Measurements from ENCODE around the gene G6PD. TPM values are rescaled to one million over a fixed set of nuclear protein-coding genes. Genes with fewer than 3 reads are reported as not detected.
A peak's percentile ranks its signal among the peaks of the same experiment; 100 is the strongest.

Gene G6PD
- total RNA-seq, 1 experiment from 2014 or later = 68.7 TPM

GRCh38 chrX:154482786-154483185 is 63.9 kb downstream of the G6PD start:
- H2BK120ac ChIP-seq (ENCODE audit: low read depth, low read length, poor library complexity, severe bottlenecking) = no peak overlapping the region
- H4K91ac ChIP-seq (ENCODE audit: insufficient read length, low read depth, low read length) = no peak overlapping the region
- H3K27me3 ChIP-seq (ENCODE audit: insufficient read depth, low read length) = no peaks in the 10 kb centered on the region
- peaks cover 6 to 15% of the 10 kb centered on the region in 2 experiments for H3K4me1 Mint-ChIP-seq
- no peaks in the 10 kb centered on the region for H4K20me1 ChIP-seq (ENCODE audit: control insufficient read depth, insufficient read depth, insufficient read length)
- H3K23ac ChIP-seq (ENCODE audit: insufficient read length, low read depth, low read length) = no peak overlapping the region
- H3K14ac ChIP-seq (ENCODE audit: insufficient read depth, low read length) = no peak overlapping the region
- H3K4me1 ChIP-seq (ENCODE audit: insufficient read depth, low read length) = no peaks in the 10 kb centered on the region; the same call in 1 of the 2 replicates
- peaks cover 4% of the 10 kb centered on the region for H3K23me2 ChIP-seq (ENCODE audit: insufficient read length, low read depth, low read length, poor library complexity, severe bottlenecking)
- no peak overlapping the region for H2AK5ac ChIP-seq (ENCODE audit: insufficient read length, low read length)
- no peak overlapping the region for H3K4me2 ChIP-seq (ENCODE audit: insufficient read depth, insufficient read length, low read length)
- H3K9me3 ChIP-seq (ENCODE audit: control insufficient read depth, low read depth, low read length) = peaks cover 35% of the 10 kb centered on the region
- WGBS (ENCODE audit: extremely low coverage, insufficient read length, low lambda C conversion rate) = no CpG with 5 or more reads among the region's 7 CpGs
- no peak overlapping the region for H2BK20ac ChIP-seq (ENCODE audit: low read depth, low read length, poor library complexity, severe bottlenecking)
- no peak overlapping the region for H4K5ac ChIP-seq (ENCODE audit: insufficient read length, low read depth, low read length)
- peaks cover 10% of the 10 kb centered on the region for H3K27me3 Mint-ChIP-seq (ENCODE audit: low read depth)
- no peak overlapping the region for H2AFZ ChIP-seq (ENCODE audit: low read length)
- H3K18ac ChIP-seq (ENCODE audit: insufficient read length, low read depth, low read length) = no peak overlapping the region
- no peak overlapping the region for H3K4me3 Mint-ChIP-seq
- no peak overlapping the region for H2BK12ac ChIP-seq (ENCODE audit: insufficient read length, low read depth, low read length)
- peak; percentile 15 for DNase-seq
- no peak for TF ChIP-seq CTCF (conservative IDR thresholded peaks at IDR 0.05)
- no peak overlapping the region for H2BK15ac ChIP-seq (ENCODE audit: low read depth, low read length)
- H3K79me1 ChIP-seq (ENCODE audit: insufficient read depth, low read depth, low read length, poor library complexity, severe bottlenecking) = no peaks in the 10 kb centered on the region
- no peak overlapping the region for H3K56ac ChIP-seq (ENCODE audit: insufficient read length, low read depth, low read length)
- H3K27ac ChIP-seq (ENCODE audit: insufficient read length, low read depth, low read length) = no peak overlapping the region
- peaks cover 67 to 79% of the 10 kb centered on the region in 2 experiments for H3K9me3 Mint-ChIP-seq
- H3K36me3 Mint-ChIP-seq (ENCODE audit: insufficient read depth in 1 of 3, low read depth in 3 of 3) = peaks cover 4 to 18% (median 13%) of the 10 kb centered on the region in 3 experiments
- H3K4ac ChIP-seq (ENCODE audit: low read depth, low read length) = no peak overlapping the region
- H3K9ac ChIP-seq (ENCODE audit: extremely low read depth, insufficient read length, low read length) = no peak overlapping the region
- no peak overlapping the region for H3T11ph ChIP-seq (ENCODE audit: low read length)
- no peaks in the 10 kb centered on the region for H3K79me2 ChIP-seq (ENCODE audit: insufficient read depth, low read length)
- H2BK5ac ChIP-seq (ENCODE audit: insufficient read length, low read length) = no peak overlapping the region
- H4K8ac ChIP-seq (replicated peaks; ENCODE audit: insufficient read length, low read depth, low read length) = no peak overlapping the region
- no peak overlapping the region for H3K27ac Mint-ChIP-seq

All from H9 (cell line).